ENCODE measurements around the gene BIN1.

BIN1 gene

GRCh38 chr2:127024769-127025358 lies 82.1 kb downstream of the BIN1 start:
- DNase-seq (ENCODE audit: low read depth): no peak

- no peak for DNase-seq (ENCODE audit: low read depth)
These were observed 83.5 kb downstream of the BIN1 start for GRCh38 chr2:127023504-127023903.

DNA sequence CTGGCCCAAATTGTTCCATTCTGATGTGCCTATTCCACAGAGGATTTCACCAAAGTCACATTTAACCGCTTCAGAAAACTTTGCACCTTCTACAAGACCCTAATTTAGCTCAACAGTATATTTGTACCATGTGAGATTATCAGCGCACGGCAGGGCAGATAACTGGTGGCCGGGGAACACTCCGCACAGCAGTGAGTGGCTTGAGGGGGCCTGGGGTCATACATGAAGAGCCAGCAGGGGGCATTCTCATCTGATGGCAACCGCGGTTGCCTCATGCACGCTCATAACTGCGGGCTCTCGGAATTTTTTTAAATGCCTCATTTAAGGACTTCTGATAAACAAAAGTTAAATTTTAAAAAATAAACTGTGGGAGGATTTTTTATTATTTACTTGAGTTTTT lies 84.1 kb downstream of the BIN1 start:
- no peak for DNase-seq (ENCODE audit: low read depth)

DNA sequence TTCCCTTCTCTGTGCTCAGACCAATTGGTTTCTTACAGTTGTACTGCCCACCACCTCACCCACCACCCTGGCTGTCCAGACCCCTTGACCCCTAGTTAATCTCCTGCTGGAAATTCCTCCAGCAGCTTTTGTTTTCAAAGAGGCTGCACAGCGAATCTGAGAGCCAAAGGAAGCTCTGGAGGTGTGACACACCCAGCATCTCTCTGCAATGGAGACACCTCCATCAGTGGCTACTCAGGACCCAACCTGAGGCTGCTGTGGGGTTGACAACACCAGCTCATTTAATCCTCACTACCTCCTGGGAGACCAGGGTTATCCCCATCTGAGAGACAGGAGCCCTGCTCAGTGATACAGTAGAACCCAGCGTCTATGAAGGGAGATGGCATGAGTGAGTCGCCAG lies 86.4 kb downstream of the BIN1 start:
- DNase-seq (ENCODE audit: low read depth): no peak

- no peak for DNase-seq (ENCODE audit: low read depth)
These were observed 89.4 kb downstream of the BIN1 start for GRCh38 chr2:127017548-127017947.

DNA sequence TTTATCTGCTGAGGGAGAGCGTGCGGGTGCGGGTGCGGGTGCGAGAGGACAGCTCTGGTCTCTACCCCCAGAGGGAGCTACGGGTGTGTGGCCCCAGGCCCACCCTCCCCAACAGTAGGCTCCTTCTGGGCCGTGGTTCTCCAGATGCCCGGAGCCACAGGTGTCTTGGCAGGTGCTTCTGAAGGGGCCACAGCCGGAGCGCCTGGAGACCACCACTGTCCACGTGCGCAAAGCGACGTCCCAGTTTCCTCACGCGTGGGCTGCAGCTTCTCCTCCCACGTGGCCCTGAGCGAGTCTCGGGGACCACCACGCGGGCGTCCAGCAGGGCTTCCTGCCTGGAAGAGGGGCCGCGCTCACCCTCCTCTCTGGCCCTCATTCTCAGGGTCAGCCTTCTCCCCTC lies 90.6 kb downstream of the BIN1 start:
- no peak for DNase-seq (ENCODE audit: low read depth)

GRCh38 chr2:127015106-127015910 lies 91.6 kb downstream of the BIN1 start:
- DNase-seq (ENCODE audit: low read depth): no peak

GRCh38 chr2:127014630-127015029 lies 92.3 kb downstream of the BIN1 start:
- DNase-seq (ENCODE audit: low read depth): no peak

- DNase-seq (ENCODE audit: low read depth): no peak
These were observed 92.7 kb downstream of the BIN1 start for GRCh38 chr2:127014224-127014623.

- no peak for DNase-seq (ENCODE audit: low read depth)
These were observed 94.1 kb downstream of the BIN1 start for GRCh38 chr2:127012868-127013267.

DNA sequence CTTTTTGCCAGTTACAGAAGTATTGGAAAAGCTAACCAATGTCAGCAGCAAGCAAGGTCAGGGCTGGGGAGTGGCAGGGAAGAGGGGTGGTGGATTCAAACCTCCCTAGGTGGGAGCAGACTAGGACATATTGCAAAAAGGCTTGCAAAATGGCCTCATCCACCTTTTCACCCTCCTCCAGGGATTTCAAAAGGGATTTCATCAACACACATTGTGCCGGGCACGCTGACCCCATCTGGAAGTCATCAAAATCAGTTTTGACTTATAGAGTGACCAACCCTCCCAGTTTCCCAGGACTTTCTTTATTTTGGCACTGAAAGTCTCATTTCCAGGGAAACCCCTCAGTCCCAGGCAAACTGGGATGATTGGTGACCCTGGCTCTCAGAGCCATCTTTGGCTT lies 94.7 kb downstream of the BIN1 start:
- DNase-seq (ENCODE audit: low read depth): no peak

DNA sequence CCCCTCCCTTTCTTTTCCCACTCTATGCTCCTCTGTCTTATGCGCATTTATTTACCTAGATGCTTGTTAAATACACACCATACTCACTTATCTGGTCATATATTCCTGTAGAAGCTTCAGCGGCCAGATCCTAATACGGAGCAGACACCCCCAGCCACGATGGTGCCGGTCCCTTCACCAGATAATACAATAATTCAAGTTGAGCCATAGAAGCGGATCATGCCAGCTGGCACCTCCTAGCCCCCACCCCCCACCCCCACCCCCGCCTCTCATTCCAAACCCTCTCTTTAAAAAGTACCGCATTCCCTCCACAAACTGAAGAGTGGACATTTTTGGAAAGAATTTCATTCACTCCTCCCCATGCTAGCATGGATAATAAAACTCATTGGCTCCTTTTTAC lies 95.2 kb downstream of the BIN1 start:
- no peak for DNase-seq (ENCODE audit: low read depth)

- no peak for DNase-seq (ENCODE audit: low read depth)
These were observed 95.7 kb downstream of the BIN1 start for GRCh38 chr2:127011231-127011661.

DNA sequence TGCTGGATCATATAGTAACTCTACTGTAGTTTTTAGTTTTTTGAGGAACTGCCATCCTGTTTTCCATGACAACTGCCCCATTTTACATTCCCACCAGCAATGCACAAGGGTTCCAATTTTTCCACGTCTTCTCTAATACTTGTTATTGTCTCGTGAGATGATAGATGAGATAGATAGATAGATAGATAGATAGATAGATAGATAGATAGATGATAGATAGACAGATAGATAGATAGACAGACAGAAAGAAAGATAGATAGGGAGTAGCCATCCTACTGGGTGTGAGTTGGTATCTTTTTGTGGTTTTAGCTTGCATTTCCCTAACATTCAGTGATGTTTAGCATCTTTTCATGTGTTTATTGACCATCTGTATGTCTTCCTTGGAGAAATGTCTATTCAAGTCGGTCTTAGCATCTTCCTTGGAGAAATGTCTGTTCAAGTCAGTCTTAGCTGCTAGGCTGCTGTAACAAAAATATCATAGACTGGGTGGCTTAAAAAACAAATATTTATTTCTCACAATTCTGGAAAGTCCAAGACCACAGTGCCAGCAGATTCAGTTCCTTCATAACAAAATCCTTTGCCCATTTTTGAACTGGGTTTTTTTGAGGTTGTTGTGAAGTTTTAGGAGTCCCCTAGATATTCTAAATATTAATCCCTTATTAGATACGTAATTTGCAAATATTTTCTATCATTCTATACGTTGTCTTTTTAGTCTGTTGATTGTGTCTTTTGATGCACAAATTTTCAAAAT lies 98.5 kb downstream of the BIN1 start:
- no peak for DNase-seq (ENCODE audit: low read depth)

DNA sequence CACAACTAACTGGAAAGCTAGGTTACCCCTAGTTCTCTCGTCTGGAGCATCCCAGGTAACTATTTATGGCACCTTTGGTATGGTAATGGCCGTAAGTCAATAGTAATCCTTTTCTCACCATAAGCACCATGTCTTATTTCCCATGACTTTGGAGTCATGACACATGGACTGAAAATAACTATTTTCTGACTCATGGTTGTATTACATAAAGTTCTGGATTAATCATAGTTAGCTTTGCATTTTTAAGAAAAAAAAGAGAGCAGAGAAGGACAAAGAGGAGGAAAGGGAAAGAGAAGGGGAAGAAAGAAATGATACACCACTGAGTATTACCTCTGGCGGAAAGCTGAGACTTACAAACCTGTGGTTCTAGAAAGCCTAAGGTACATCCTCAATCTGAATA lies 99.3 kb downstream of the BIN1 start:
- no peak for DNase-seq (ENCODE audit: low read depth)

- no peak for DNase-seq (ENCODE audit: low read depth)
These were observed 100.0 kb downstream of the BIN1 start for GRCh38 chr2:127006962-127007361.

DNA sequence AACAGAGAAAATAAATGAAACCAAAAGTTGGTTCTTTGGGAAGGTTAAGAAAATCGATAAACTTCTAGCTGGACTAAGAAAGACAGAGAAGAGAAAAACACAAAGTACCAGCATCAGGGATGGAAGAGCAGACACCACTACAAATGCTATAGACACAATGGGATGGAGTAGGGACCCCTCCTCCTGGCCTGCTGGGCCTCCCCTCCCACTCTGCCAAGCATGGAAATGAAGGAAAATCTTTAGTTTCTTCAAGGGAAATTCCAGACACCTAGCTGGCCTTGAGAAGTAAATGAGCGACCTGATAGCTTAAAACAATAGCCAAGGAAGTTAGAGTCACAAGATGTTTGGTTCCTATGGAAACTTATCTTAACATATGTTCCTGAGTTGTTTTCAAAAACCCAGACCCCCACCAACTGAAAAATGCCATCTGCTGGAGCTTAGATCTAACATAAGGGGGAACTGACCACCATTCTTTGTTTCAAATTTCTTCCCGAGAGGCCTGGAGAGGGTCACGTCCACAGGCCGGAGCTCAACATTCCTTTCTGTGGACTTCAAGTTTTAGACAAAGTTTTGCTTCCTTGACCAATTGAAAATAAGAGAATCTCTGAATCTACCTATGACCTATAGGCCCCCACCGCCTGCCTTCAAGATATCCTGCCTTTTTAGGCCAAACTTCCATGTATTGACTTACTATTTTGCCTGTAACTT lies 101.9 kb downstream of the BIN1 start:
- DNase-seq (ENCODE audit: low read depth): no peak

DNA sequence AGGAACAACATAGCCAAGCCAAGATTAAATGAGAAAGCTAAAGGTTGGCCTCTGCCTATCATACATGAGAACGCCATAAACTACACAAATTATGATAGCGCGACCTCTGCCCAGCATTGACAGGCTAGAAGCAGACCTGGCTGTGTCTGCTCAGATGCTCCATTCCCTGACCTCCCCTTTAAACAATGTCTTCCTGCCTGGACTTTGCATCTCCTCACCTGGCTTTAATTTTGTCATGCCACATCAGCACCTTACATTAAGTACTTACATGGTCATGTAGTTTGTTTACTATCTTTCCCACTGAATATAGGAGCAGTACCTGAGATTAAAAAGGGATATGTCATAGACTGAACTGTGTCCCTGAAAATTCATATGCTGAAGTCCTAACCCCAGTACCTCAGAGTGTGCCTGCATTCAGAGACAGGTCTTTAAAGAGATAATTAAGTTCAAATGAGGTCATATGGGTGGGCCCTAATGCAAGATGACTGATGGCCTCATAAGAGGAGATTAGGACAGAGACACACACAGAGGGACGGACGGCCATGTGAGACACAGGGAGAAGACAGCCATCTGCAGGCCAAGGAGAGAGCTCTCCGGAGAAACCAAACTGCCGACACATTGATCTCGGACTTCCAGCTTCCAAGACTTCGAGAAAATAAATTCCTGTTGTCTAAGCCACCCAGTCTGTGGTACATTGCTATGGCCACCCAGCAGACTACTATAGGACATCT lies 103.7 kb downstream of the BIN1 start:
- no peak for DNase-seq (ENCODE audit: low read depth)

GRCh38 chr2:127001751-127002150 lies 105.2 kb downstream of the BIN1 start:
- no peak for DNase-seq (ENCODE audit: low read depth)

DNA sequence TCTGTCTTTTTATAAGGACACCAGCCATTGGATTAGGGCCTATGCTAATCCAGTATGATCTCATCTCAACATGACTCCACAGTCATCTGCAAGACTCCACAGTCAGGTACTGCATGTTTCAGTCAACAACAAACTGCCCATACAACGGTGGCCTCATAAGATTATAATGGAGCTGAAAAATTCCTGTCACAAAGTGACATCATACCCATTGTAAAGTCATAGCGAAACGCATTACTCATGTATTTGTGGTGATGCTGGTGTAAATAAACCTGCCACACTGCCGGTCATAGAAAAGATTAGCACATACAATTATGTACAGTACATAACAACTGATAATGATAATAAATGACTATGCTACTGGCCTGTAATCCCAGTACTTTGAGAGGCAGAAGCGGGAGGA lies 106.0 kb downstream of the BIN1 start:
- DNase-seq (ENCODE audit: low read depth): no peak

DNA sequence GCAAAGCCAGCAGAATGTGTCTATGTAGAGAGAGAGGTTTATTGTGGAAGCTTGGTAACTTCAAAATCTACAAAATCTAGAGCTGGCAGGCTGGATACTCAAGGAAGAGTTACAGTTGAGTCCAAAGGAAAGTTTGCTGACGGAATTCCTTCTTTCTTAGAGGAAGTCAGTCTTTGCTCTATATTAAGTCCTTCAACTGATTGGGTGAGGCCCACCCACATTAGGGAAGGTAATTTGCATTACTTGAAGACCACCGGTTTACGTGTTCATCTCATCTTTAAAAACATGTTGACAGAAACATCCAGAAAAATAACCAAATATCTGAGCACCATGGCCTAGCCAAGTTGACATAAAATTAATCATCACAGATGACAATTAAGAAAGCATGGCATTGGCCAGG lies 106.8 kb downstream of the BIN1 start:
- no peak for DNase-seq (ENCODE audit: low read depth)
